NT2/D1 (cell line): ENCODE measurements around the gene SOX11.

Source experiments
- SUZ12 ChIP-seq: IDR thresholded peaks from 2 replicates; pipeline ENCODE4 v1.6.1; 2011; ENCODE audit not compliant: insufficient read length, insufficient read depth; ENCODE audit errors: extremely low read depth
- YY1 ChIP-seq: IDR thresholded peaks from 2 replicates; pipeline ENCODE4 v1.6.1; 2011; ENCODE audit not compliant: insufficient read length, insufficient read depth
- ZNF274 ChIP-seq: IDR thresholded peaks from 2 replicates; pipeline ENCODE4 v1.6.1; 2011; ENCODE audit warnings: mild to moderate bottlenecking, low read depth, low read length

DNA sequence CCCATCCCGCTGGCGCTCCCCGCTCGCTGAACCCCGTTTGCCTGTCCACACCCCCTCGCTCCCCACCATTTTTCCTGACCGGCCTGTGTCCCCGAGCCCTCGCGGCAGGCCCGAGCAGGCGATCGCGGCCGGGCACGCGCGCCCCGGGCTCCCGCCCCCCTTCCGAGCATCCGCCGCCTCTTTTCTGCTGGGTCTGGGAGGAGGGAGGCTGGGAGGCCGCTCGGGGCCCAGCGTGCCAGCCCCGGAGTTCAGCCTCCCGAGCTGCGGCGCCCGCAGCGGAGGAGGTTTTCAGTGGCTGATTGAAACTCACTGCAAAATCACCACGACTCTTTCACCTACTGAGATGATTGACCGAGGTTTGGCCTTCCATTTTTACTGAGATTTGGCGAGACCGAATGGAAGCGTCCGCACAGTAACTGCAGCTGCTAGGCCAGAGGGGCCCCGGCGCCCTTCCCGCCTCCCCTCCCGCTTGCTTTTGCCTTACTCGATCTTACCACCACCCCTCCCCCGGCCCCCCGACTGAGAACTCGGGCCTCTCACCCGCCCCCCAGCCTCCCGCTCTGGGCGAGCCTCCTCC, 4.8 kb downstream of the SOX11 start:
- TF ChIP-seq SUZ12 = no peak
- no peak for TF ChIP-seq YY1
- TF ChIP-seq ZNF274 = no peak
